K562 (cell line): Measurements from ENCODE around the gene NAPEPLD.

Source experiments
- AFF4 ChIP-seq: sonication (generic); formaldehyde crosslinking; IDR thresholded peaks from 2 replicates; pipeline ENCODE4 v1.8.0; 2023; ENCODE audit warnings: mild to moderate bottlenecking, missing genetic modification reagents
- CREB5 ChIP-seq: fragments of 250-450 bp; sonication (Bioruptor Pico); IDR thresholded peaks from 2 replicates; pipeline ENCODE4 v1.5.0; 2020; ENCODE audit warnings: mild to moderate bottlenecking
- CTCF ChIP-seq, 3 experiments: IDR thresholded peaks in 2 of 3; conservative IDR thresholded peaks in 1 of 3; 2 replicates each; pipeline ENCODE4 v1.5.1; 2011 to 2012; ENCODE audit warnings: low read length in 3 of 3, mild to moderate bottlenecking in 3 of 3, control low read depth in 2 of 3, improper control_type of control experiment in 1 of 3, inconsistent platforms in 1 of 3, low read depth in 1 of 3, mixed read lengths in 1 of 3, moderate library complexity in 1 of 3; ENCODE audit not compliant: insufficient read depth in 2 of 3
- ELF1 ChIP-seq: fragments of 200-800 bp; sonication (Bioruptor generic); IDR thresholded peaks from 2 replicates; pipeline ENCODE4 v1.6.1; 2016; ENCODE audit warnings: missing genetic modification characterization, missing compliant biosample characterization
- FOXK2 ChIP-seq, 2 experiments: fragments of 450-650 bp; IDR thresholded peaks in 1 of 2; conservative IDR thresholded peaks in 1 of 2; 2 replicates each; pipeline ENCODE4 v1.6.1; 2016; ENCODE audit warnings: low read depth in 2 of 2, mild to moderate bottlenecking in 1 of 2
- FOXM1 ChIP-seq, 2 experiments: fragments of 450-650 bp in 1 of 2; sonication (generic) in 1 of 2; formaldehyde crosslinking in 1 of 2; IDR thresholded peaks; 2 replicates each; pipeline versions ENCODE4 v1.6.1 to v1.9.0; 2017 to 2022; ENCODE audit warnings: low read depth in 2 of 2, mild to moderate bottlenecking in 2 of 2, missing genetic modification reagents in 1 of 2, moderate library complexity in 1 of 2
- KLF13 ChIP-seq: fragments of 450-650 bp; IDR thresholded peaks from 2 replicates; pipeline ENCODE4 v1.6.1; 2016; ENCODE audit warnings: missing genetic modification characterization, low read depth, mild to moderate bottlenecking, missing compliant biosample characterization, moderate library complexity, borderline replicate concordance
- KLF6 ChIP-seq: fragments of 250-450 bp; sonication (Bioruptor Pico); IDR thresholded peaks from 2 replicates; pipeline ENCODE4 v1.4.0; 2020; ENCODE audit warnings: mild to moderate bottlenecking, moderate library complexity, borderline replicate concordance
- SMARCC2 ChIP-seq: fragments of 450-650 bp; IDR thresholded peaks from 2 replicates; pipeline ENCODE4 v1.6.1; 2017; ENCODE audit warnings: antibody characterized with exemption, moderate library complexity, mild to moderate bottlenecking, low read depth
- SMARCE1 ChIP-seq: fragments of 450-650 bp; IDR thresholded peaks from 2 replicates; pipeline ENCODE4 v1.7.1; 2016; ENCODE audit warnings: mild to moderate bottlenecking
- ZZZ3 ChIP-seq: fragments of 450-650 bp; IDR thresholded peaks from 2 replicates; pipeline ENCODE4 v1.6.1; 2016; ENCODE audit warnings: antibody characterized with exemption, mild to moderate bottlenecking, moderate library complexity

- TF ChIP-seq SMARCE1 (no peak), FOXK2 (conservative IDR thresholded peaks at IDR 0.05 in 1 of 2, IDR thresholded peaks at IDR 0.05 in 1 of 2; ENCODE audit: low read depth in 2 of 2) (no peak), CTCF (IDR thresholded peaks at IDR 0.05 in 2 of 3, conservative IDR thresholded peaks at IDR 0.05 in 1 of 3; ENCODE audit: insufficient read depth in 2 of 3, low read depth in 1 of 3, low read length in 3 of 3) (no peak), FOXM1 (IDR thresholded peaks at IDR 0.05; ENCODE audit: low read depth) (no peak), FOXM1 (CRISPR knock-in tag; IDR thresholded peaks at IDR 0.05; ENCODE audit: low read depth) (no peak), ZZZ3 (no peak), KLF13 (tag) (no peak), SMARCC2 (no peak), CREB5 (CRISPR knock-in tag) (no peak), ELF1 (tag) (no peak), AFF4 (CRISPR knock-in tag) (no peak), KLF6 (no peak)
These were observed 25.4 kb downstream of the NAPEPLD start for GRCh38 chr7:103123529-103123928.
